ENCODE data around the gene HID1.

The HID1 gene

DNA sequence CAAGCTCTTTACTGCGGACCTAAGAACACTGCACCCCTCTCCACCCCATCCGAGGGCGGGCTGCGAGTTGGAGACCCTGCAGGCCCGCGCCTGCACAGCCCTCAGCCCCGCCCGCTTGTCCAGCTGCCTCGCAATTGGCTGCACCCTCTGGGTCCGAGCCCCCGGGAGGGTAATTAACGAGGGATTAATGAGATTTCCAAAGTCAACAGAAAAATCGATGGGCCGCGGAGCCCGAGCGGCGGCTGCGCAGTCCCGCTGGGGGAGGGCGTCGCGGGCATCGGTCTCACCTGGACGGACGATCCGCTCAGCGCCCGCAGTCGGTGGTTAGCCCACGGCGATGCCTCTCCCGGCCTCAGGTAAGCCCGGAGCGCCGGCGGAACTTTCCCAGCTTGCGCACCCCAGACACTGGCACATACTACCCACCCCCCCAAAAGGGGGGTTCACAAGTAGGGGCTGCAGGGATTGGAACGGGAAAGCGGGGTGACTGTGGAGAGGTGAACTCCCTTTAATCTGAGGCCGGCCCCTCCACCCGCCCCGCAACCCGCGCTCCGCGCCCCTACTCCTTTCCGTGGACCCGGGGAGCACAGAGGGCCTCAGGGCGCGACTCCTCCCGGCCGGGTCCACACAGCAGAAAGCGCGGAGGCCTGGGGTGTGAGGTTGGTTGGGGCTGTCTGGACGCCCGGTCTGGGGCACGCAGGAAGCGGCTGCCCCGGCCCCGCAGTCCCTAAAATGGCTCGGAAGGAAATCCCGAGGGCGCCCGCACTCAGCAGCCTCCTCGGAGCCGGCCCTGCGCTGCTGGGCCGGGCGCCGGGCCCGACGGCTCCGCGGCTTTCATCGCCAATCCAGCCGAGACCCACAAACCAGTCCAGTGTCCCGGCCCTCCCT lies 36.7 kb downstream of the HID1 start, which contains the start of gene OTOP3:
OTOP3 (plus strand) TSS at position 314 of the 885 bp plus-strand sequence; CDS start at position 338, 24 bp downstream.
- no peak within 1 kb of the TSS for H3K4me3 ChIP-seq (ENCODE audit: low read depth, low read length)
- DNase-seq (ENCODE audit: low read depth): no peak
- TF ChIP-seq, protein P1, sequence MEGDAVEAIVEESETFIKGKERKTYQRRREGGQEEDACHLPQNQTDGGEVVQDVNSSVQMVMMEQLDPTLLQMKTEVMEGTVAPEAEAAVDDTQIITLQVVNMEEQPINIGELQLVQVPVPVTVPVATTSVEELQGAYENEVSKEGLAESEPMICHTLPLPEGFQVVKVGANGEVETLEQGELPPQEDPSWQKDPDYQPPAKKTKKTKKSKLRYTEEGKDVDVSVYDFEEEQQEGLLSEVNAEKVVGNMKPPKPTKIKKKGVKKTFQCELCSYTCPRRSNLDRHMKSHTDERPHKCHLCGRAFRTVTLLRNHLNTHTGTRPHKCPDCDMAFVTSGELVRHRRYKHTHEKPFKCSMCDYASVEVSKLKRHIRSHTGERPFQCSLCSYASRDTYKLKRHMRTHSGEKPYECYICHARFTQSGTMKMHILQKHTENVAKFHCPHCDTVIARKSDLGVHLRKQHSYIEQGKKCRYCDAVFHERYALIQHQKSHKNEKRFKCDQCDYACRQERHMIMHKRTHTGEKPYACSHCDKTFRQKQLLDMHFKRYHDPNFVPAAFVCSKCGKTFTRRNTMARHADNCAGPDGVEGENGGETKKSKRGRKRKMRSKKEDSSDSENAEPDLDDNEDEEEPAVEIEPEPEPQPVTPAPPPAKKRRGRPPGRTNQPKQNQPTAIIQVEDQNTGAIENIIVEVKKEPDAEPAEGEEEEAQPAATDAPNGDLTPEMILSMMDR (IDR thresholded peaks at IDR 0.05; ENCODE audit: low read depth, low read length, missing control alignments): no peak
- in situ Hi-C loops (cut with HindIII; ENCODE audit: low sequenced_read_pairs): no loop called here

DNA sequence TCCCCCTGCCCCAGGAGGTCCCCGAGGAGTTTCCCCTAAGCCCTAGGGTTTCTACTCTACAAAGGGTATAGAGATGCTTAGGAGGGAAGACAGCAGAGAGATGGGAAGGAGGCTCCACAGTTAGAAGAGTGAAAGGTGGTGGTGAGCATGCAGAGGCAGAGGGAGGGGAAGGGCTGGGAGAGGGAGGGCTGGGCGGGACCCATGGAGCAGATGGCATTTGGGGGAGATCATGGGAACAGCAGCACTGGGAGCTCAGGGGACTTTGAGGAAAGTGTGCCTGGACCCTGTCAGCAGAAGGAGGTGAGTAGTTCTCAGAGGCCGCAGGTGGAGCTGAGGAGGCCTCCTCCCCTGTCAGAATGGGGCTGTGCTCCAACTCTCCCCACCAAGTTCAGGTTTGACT lies 37.5 kb downstream of the HID1 start:
- H3K4me3 ChIP-seq (ENCODE audit: low read depth, low read length): no peak overlapping the region
- in situ Hi-C loops (cut with HindIII; ENCODE audit: low sequenced_read_pairs): no loop called here
- TF ChIP-seq, protein P1 (IDR thresholded peaks at IDR 0.05; ENCODE audit: low read depth, low read length, missing control alignments): no peak
- DNase-seq (ENCODE audit: low read depth): no peak

DNA sequence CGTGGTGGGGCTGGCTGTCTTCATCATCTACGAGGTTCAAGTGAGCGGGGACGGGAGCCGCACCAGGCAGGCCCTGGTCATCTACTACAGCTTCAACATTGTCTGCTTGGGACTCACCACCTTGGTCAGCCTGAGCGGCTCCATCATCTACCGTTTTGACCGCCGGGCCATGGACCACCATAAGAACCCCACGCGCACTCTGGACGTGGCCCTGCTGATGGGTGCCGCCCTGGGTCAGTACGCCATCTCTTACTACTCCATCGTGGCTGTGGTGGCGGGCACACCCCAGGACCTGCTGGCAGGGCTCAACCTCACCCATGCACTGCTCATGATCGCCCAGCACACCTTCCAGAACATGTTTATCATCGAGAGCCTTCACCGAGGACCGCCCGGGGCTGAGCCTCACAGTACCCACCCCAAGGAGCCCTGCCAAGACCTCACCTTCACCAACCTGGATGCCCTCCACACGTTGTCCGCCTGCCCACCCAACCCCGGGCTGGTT lies 42.0 kb downstream of the HID1 start:
- DNase-seq (ENCODE audit: low read depth): no peak
- in situ Hi-C loops (cut with HindIII; ENCODE audit: low sequenced_read_pairs): no loop called here
- H3K4me3 ChIP-seq (ENCODE audit: low read depth, low read length): no peak overlapping the region
- TF ChIP-seq, protein P1 (IDR thresholded peaks at IDR 0.05; ENCODE audit: low read depth, low read length, missing control alignments): no peak

DNA sequence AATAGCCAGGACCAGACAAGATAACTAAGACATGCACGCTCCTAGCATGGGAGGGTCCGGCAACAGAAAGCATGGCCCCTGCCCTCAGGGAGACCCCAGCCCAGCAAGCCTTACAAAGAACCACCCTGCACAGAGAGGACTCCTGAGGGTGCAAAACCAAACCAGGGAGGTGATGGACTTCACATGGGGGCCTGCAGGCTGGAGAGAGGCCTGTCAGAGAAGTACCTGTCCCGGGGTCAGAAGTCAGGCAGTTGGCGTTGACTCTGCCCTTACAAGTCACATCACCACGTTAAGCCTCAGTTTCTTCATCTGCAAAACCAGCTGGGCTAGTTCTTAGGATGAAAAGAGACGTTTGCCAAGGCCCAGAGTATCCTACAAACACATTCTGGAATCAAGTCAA lies 43.8 kb downstream of the HID1 start:
- TF ChIP-seq, protein P1 (IDR thresholded peaks at IDR 0.05; ENCODE audit: low read depth, low read length, missing control alignments): no peak
- DNase-seq (ENCODE audit: low read depth): no peak
- H3K4me3 ChIP-seq (ENCODE audit: low read depth, low read length): no peak overlapping the region
- in situ Hi-C loops (cut with HindIII; ENCODE audit: low sequenced_read_pairs): no loop called here

DNA sequence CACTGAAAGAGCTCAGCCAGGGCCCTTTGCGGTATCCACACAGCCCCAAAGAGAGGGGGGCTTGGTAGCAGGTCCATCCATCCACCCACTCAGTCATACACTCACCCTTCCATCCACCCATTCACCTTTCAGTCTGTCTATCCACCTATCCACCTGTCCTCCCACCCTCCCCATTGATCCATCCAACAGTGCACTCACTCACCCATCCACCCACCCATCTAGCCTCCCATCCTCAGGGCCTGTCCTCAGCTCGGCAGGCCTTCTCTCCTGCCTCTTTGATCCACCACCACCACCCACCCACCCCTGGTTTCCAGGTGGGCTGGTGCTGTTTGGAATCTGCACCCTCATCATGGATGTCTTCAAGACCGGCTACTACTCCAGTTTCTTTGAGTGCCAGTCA lies 47.3 kb downstream of the HID1 start:
- H3K4me3 ChIP-seq (ENCODE audit: low read depth, low read length): no peak overlapping the region
- TF ChIP-seq, protein P1 (IDR thresholded peaks at IDR 0.05; ENCODE audit: low read depth, low read length, missing control alignments): no peak
- in situ Hi-C loops (cut with HindIII; ENCODE audit: low sequenced_read_pairs): no loop called here
- no peak for DNase-seq (ENCODE audit: low read depth)

DNA sequence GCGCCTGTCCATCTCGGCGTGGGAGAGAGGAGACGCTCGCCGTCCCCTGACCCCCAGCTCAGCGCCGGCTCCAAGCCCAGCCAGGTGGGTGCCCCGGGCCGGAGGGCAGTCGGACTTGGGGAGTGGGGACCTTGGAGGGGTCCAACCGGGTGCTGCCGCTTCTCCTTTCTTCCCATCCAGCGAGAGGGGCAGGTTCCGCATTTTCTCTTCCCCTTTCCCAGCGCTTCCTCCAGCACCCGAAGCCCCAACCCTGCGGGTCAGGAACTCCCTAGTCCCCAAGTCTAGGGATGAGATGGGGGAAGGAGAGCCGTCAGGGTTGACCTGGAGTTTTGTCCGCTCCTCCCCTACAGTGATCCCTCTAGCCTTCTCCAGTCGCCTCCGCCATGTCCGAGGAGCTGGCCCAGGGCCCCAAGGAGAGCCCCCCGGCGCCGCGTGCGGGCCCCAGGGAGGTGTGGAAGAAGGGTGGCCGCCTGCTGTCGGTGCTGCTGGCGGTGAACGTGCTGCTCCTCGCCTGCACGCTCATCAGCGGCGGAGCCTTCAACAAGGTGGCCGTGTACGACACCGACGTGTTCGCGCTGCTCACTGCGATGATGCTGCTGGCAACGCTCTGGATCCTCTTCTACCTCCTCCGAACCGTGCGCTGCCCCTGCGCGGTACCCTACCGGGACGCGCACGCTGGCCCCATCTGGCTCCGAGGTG lies 48.2 kb downstream of the HID1 start, which contains the start of gene OTOP2:
OTOP2 (plus strand) TSS at position 24 of the 699 bp plus-strand sequence; CDS start at position 384, 360 bp downstream.
- no peak within 1 kb of the TSS for H3K4me3 ChIP-seq (ENCODE audit: low read depth, low read length)
- in situ Hi-C loops (cut with HindIII; ENCODE audit: low sequenced_read_pairs): no loop called here
- TF ChIP-seq, protein P1 (IDR thresholded peaks at IDR 0.05; ENCODE audit: low read depth, low read length, missing control alignments): no peak
- no peak for DNase-seq (ENCODE audit: low read depth)

All from astrocyte of the cerebellum (primary cell).